GM10266 (cell line): ENCODE results near the gene CIART.
A peak's percentile ranks its signal among the peaks of the same experiment; 100 is the strongest.

Experiments
- DNase-seq: peaks from one replicate; pipeline ENCODE4 v3.0.0; 2012; ENCODE audit errors: extremely low spot score
- TF ChIP-seq, protein P1 (sequence below): IDR thresholded peaks from 2 replicates; pipeline ENCODE4 v1.5.1; 2012; ENCODE audit warnings: mild to moderate bottlenecking, low read depth; ENCODE audit not compliant: control insufficient read depth, insufficient read depth; ENCODE audit errors: missing control alignments

CIART gene

DNA sequence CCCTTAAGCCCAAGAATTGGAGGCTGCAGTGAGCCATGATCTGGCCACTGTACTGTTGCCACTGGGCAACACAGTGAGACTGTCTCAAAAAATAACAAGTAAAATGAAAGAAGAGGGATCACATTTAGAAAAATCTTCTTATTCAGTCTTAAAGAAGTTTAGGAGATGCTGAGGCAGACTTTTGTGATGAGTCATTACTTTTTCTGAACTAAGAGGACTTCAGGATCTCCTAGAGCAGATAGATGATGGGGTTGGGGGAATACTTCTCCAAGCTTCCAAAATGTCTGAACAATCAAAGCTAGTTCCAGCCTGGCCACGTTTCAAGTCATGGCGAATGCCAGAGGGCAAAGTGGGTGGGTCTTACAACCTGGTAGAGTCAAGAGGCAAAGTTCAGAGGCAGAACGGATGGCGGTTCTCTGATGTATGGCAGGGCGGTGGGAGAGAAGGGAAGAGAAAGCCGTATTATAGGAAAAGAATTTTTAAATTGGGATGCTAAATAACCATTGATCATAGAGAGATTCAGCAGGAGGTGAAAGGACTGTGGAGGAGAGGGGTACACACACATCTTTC lies 2.1 kb upstream of the CIART start:
- TF ChIP-seq, protein P1, sequence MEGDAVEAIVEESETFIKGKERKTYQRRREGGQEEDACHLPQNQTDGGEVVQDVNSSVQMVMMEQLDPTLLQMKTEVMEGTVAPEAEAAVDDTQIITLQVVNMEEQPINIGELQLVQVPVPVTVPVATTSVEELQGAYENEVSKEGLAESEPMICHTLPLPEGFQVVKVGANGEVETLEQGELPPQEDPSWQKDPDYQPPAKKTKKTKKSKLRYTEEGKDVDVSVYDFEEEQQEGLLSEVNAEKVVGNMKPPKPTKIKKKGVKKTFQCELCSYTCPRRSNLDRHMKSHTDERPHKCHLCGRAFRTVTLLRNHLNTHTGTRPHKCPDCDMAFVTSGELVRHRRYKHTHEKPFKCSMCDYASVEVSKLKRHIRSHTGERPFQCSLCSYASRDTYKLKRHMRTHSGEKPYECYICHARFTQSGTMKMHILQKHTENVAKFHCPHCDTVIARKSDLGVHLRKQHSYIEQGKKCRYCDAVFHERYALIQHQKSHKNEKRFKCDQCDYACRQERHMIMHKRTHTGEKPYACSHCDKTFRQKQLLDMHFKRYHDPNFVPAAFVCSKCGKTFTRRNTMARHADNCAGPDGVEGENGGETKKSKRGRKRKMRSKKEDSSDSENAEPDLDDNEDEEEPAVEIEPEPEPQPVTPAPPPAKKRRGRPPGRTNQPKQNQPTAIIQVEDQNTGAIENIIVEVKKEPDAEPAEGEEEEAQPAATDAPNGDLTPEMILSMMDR, result no peak
- no peak for DNase-seq

DNA sequence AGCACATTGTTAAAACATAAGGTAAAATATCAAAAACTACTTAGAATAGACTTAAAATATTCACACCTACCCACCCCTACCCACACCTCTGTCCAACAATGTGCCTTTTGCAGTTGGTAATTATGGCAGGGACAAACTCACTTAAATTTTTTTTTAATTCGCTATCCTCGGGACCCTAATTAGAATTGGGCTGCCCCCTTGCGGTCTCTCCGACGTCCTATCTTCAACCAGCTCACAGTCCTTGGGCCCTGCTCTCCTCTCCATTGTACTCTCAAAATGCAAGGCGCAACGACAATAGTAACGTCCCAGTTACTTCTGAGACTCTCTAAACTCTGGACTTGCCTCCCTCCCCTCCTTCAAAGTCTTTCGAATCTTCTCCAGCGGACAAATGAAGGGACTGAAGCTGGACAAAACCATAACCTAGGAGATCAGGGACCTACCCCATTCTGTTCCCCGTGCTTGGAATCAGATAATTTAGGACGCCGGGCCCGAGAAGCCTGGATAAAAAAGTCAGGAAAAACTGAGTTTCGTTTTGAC lies 1.1 kb upstream of the CIART start:
- TF ChIP-seq, protein P1, result peak; percentile 64
- DNase-seq, result peak; percentile 36

DNA sequence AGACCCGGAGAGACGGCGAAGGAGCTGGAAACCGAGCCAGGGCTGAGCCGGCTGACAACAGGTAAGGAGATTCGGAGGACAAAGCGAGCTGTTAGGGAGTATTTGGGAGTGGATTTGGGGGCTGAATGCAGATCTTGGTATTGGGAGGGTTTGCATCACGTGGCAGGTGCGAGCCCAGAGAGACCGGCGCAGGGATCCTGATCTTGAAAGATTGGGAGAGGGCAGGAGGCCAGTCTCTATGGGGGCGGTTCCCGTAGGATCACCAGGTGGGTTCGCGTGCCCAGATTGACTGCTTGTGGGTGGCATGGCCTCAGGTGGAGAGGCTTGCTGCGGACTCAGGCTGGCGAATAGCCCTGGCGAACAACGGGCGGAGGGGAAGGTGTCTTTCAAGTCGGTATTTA lies 204 bp downstream of the CIART start:
- DNase-seq, result no peak
- TF ChIP-seq, protein P1, result no peak

DNA sequence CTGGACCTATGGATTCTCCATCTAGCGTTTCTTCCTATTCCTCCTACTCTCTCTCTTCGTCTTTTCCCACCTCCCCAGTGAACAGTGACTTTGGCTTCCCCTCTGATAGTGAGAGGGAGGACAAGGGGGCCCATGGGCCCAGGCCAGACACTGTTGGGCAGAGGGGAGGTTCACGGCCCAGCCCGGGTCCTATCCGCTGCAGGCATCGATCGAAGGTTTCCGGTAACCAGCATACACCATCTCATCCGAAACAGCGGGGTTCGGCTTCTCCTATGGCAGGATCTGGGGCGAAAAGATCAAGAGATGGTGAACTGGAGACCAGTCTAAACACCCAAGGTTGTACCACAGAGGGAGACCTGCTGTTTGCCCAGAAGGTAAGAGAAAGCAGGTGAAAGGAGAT lies 906 bp downstream of the CIART start:
- TF ChIP-seq, protein P1, result no peak
- DNase-seq, result no peak

DNA sequence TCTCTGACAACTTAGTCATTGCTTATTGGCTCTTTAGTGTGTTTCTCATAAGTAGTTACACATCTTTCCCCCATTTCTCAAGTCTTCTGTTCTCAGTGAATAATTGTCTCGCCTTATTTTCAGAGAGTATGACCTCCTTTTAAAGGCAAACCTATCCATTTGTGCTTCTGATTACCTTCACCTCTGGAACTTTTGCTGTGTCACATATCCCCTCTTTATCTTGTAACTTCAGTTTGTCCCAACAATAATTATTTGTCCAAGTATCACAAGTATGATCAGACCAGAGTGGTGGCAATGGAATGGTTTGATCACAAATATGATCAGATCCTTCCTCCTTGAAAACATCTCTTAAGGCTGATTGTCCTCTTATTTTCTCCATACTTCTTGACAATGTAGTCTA lies 6.0 kb downstream of the CIART start:
- TF ChIP-seq, protein P1, result no peak
- DNase-seq, result no peak

DNA sequence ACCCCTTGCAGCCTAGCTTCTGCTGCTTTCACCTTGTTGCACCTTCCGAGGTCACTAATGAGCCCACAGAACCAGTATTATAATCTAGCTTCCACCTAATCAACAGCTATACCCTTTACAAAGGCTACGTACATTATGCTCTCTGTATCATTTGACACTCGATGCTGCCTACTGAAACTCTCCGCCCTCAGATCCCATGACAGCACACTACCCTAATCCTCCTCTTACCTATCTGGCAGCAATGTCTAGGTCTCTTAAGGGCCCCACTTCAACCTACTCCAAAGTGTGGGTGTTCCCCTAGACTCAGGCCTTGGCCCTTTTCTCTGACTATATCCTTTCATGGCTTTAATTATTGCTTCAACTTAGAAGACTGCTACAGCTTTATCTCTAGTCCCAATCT lies 6.5 kb downstream of the CIART start:
- TF ChIP-seq, protein P1, result no peak
- no peak for DNase-seq

DNA sequence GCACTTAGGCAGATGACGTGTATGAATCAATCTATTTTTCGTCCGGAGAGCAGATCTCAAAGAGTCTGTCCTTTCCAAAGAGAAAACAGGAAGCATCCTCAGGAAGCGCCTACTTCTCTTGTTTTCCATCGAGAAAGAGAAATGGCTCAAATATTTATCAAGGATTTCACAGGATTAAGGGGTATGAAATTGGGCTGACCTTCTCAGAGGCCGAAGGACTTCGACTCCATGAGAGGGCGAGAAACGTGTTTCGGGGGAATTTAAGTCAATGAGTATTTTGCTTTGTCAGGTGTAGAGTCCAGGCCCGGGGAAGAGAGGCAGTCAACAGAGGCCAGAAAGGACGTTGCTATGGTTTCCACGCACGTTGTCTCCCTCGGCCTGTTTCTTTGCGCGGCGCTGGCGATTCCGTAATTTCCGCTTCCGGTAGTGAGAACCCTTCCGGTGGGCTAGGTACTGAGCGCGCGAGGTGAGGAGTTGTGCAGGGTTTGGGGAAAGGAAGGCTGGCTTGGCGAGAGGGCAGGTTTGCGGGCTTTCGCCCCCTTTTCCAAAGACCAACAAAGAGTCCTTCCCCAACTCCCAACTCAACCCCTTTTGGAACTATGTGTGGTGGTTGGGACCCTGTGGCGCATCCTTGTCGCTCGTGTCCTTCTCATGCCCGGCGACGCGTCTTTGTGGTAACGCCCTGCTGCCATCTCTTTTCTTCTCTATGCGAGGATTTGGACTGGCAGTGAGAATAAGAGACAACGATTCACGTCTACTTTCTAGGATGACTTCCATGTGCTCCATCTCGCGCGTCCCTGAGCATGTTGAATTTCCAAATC lies 11.3 kb downstream of the CIART start, which contains the start of gene MRPS21:
TSS of gene MRPS21 (plus strand) at position 429 of the 821 bp plus-strand sequence. CDS start 506 bp downstream, outside the sequence.
- DNase-seq, result peak; percentile 86
- TF ChIP-seq, protein P1, result no peak
